SK-N-SH treated with all-trans-retinoic acid at 6 μM for 48 hours (cell line): ENCODE measurements around the gene BMP10.

Source experiments
- ATAC-seq: fragments of 200-7000 bp; cut with Tn5 transposase; 3 replicates; pipeline ENCODE4 v1.9.1; 2020; ENCODE audit warnings: mild to moderate bottlenecking, moderate library complexity
- BACH2 ChIP-seq: fragments of 250-450 bp; sonication (Bioruptor Pico); IDR thresholded peaks from 2 replicates; pipeline ENCODE4 v1.9.0; 2021; ENCODE audit warnings: mild to moderate bottlenecking, borderline replicate concordance
- CREB5 ChIP-seq: fragments of 250-450 bp; sonication (Bioruptor Pico); IDR thresholded peaks from 2 replicates; pipeline ENCODE4 v1.5.1; 2020; ENCODE audit warnings: low read depth, mild to moderate bottlenecking, moderate library complexity
- CSDC2 ChIP-seq: fragments of 250-450 bp; sonication (Bioruptor Pico); IDR thresholded peaks from 2 replicates; pipeline ENCODE4 v1.5.0; 2020; ENCODE audit warnings: mild to moderate bottlenecking, moderate library complexity
- CSRNP3 ChIP-seq: fragments of 250-450 bp; sonication (Bioruptor Pico); IDR thresholded peaks from 2 replicates; pipeline ENCODE4 v1.5.1; 2021; ENCODE audit warnings: mild to moderate bottlenecking, moderate library complexity
- GLIS3 ChIP-seq: fragments of 250-450 bp; sonication (Bioruptor Pico); IDR thresholded peaks from 2 replicates; pipeline ENCODE4 v1.5.0; 2020; ENCODE audit warnings: mild to moderate bottlenecking, moderate library complexity
- ISL1 ChIP-seq: fragments of 250-450 bp; sonication (Bioruptor Pico); IDR thresholded peaks from 2 replicates; pipeline ENCODE4 v2.1.2; 2022; ENCODE audit warnings: mild to moderate bottlenecking, moderate library complexity
- OSR1 ChIP-seq: fragments of 250-450 bp; sonication (Bioruptor Pico); IDR thresholded peaks from 2 replicates; pipeline ENCODE4 v1.8.0; 2022; ENCODE audit warnings: moderate library complexity, mild to moderate bottlenecking, inconsistent platforms
- PATZ1 ChIP-seq: fragments of 250-450 bp; sonication (Bioruptor Pico); IDR thresholded peaks from 2 replicates; pipeline ENCODE4 v1.8.0; 2020; ENCODE audit warnings: mild to moderate bottlenecking, moderate library complexity, borderline replicate concordance
- POU6F1 ChIP-seq: fragments of 250-450 bp; sonication (Bioruptor Pico); IDR thresholded peaks from 2 replicates; pipeline ENCODE4 v1.8.0; 2021; ENCODE audit warnings: low read depth, mild to moderate bottlenecking, moderate library complexity, borderline replicate concordance
- PPARA ChIP-seq: fragments of 250-450 bp; sonication (Bioruptor Pico); IDR thresholded peaks from 2 replicates; pipeline ENCODE4 v1.5.0; 2020; ENCODE audit warnings: mild to moderate bottlenecking, borderline replicate concordance
- RARB ChIP-seq: fragments of 250-450 bp; sonication (Bioruptor Pico); IDR thresholded peaks from 2 replicates; pipeline ENCODE4 v1.8.0; 2021; ENCODE audit warnings: mild to moderate bottlenecking, moderate library complexity
- SNAI2 ChIP-seq: fragments of 250-450 bp; sonication (Bioruptor Pico); IDR thresholded peaks from 2 replicates; pipeline ENCODE4 v1.5.0; 2020; ENCODE audit warnings: mild to moderate bottlenecking, moderate library complexity
- TSHZ2 ChIP-seq: fragments of 250-450 bp; sonication (Bioruptor Pico); IDR thresholded peaks from 2 replicates; pipeline ENCODE4 v1.5.0; 2020; ENCODE audit warnings: mild to moderate bottlenecking, moderate library complexity
- ZC3H10 ChIP-seq: fragments of 250-450 bp; sonication (Bioruptor Pico); IDR thresholded peaks from 2 replicates; pipeline ENCODE4 v1.5.1; 2021; ENCODE audit warnings: mild to moderate bottlenecking, moderate library complexity
- ZFP3 ChIP-seq: fragments of 250-450 bp; sonication (Bioruptor Pico); IDR thresholded peaks from 2 replicates; pipeline ENCODE4 v1.5.0; 2020; ENCODE audit warnings: mild to moderate bottlenecking, moderate library complexity
- ZFP30 ChIP-seq: fragments of 450-650 bp; formaldehyde crosslinking; IDR thresholded peaks from 2 replicates; pipeline ENCODE4 v1.5.0; 2022; ENCODE audit warnings: mild to moderate bottlenecking, moderate library complexity
- ZNF70 ChIP-seq: fragments of 450-650 bp; formaldehyde crosslinking; IDR thresholded peaks from 2 replicates; pipeline ENCODE4 v1.5.0; 2020; ENCODE audit warnings: mild to moderate bottlenecking, moderate library complexity
- ZNF8 ChIP-seq: fragments of 450-650 bp; formaldehyde crosslinking; IDR thresholded peaks from 2 replicates; pipeline ENCODE4 v1.5.0; 2020; ENCODE audit warnings: mild to moderate bottlenecking, moderate library complexity

Gene BMP10

GRCh38 chr2:68863996-68864395, 7.2 kb downstream of the BMP10 start:
- no peak for ATAC-seq
- no peak for TF ChIP-seq CSDC2 (CRISPR knock-in tag)
- TF ChIP-seq PATZ1 (CRISPR knock-in tag), result no peak
- TF ChIP-seq TSHZ2 (CRISPR knock-in tag), result no peak
- no peak for TF ChIP-seq SNAI2 (CRISPR knock-in tag)
- TF ChIP-seq RARB (CRISPR knock-in tag), result no peak
- TF ChIP-seq OSR1 (CRISPR knock-in tag), result no peak
- no peak for TF ChIP-seq ZFP3 (CRISPR knock-in tag)
- no peak for TF ChIP-seq CSRNP3 (CRISPR knock-in tag)
- no peak for TF ChIP-seq GLIS3
- TF ChIP-seq ZNF8, result no peak
- no peak for TF ChIP-seq POU6F1 (CRISPR knock-in tag)
- no peak for TF ChIP-seq ZFP30
- no peak for TF ChIP-seq ZC3H10
- TF ChIP-seq PPARA (CRISPR knock-in tag), result no peak
- no peak for TF ChIP-seq ISL1 (CRISPR knock-in tag)

GRCh38 chr2:68862889-68863288, 8.3 kb downstream of the BMP10 start:
- TF ChIP-seq ISL1 (CRISPR knock-in tag) (no peak), CSRNP3 (CRISPR knock-in tag) (no peak), ZFP3 (CRISPR knock-in tag) (no peak)
- no peak for ATAC-seq

- no peak for TF ChIP-seq SNAI2 (CRISPR knock-in tag)
- TF ChIP-seq OSR1 (CRISPR knock-in tag), result no peak
- no peak for TF ChIP-seq ZFP30
- no peak for TF ChIP-seq BACH2 (CRISPR knock-in tag)
- no peak for TF ChIP-seq CREB5 (CRISPR knock-in tag)
- TF ChIP-seq CSRNP3 (CRISPR knock-in tag), result no peak
- no peak for TF ChIP-seq ZNF70
- ATAC-seq, result no peak
Observed at GRCh38 chr2:68861330-68861729, 9.9 kb downstream of the BMP10 start.
